Activated CD8-positive, alpha-beta T cell treated with anti-CD3 and anti-CD28 coated beads for 36 hours (primary cell): ENCODE results near the gene DMBT1. TPM values are rescaled to one million over a fixed set of nuclear protein-coding genes. Genes with fewer than 3 reads are reported as not detected.
A peak's percentile ranks its signal among the peaks of the same experiment; 100 is the strongest.

Experiments
- ATAC-seq: fragments of 200-7000 bp; cut with Tn5 transposase; one replicate; pipeline ENCODE4 v1.10.0; 2021; ENCODE audit warnings: mild to moderate bottlenecking, moderate library complexity
- CTCF ChIA-PET: fragments of 350-600 bp; sonication (Branson Sonifier 250); formaldehyde crosslinking; loops from one replicate; lab custom pipeline; 2021; ENCODE audit warnings: antibody characterized with exemption; lab: Charles Lee
- POLR2A ChIA-PET: fragments of 350-600 bp; sonication (Branson Sonifier 250); formaldehyde crosslinking; loops from one replicate; lab custom pipeline; 2021; ENCODE audit warnings: antibody characterized with exemption; lab: Charles Lee
- DNase-seq: peaks from one replicate; pipeline ENCODE4 v3.0.0-alpha.2; 2020
- H3K27ac Mint-ChIP-seq: one replicate; pipeline ENCODE4 v1.8.0; 2021; ENCODE audit warnings: mild to moderate bottlenecking, mixed read lengths
- H3K27me3 Mint-ChIP-seq: one replicate; pipeline ENCODE4 v1.8.0; 2021; ENCODE audit warnings: mixed read lengths
- H3K36me3 Mint-ChIP-seq: one replicate; pipeline ENCODE4 v1.8.0; 2021; ENCODE audit warnings: low read depth, mixed read lengths
- H3K4me1 Mint-ChIP-seq: one replicate; pipeline ENCODE4 v1.8.0; 2021; ENCODE audit warnings: low read depth, mixed read lengths
- H3K4me3 Mint-ChIP-seq: one replicate; pipeline ENCODE4 v1.8.0; 2021; ENCODE audit warnings: mild to moderate bottlenecking, moderate library complexity, mixed read lengths
- H3K9me3 Mint-ChIP-seq: one replicate; pipeline ENCODE4 v1.8.0; 2021; ENCODE audit warnings: mixed read lengths
- intact Hi-C: fragments of 100-400 bp; cut with micrococcal nuclease; formaldehyde crosslinking; loops from one replicate; pipeline ENCODE4 v1.10.0; 2022
- total RNA-seq, 2 experiments: library from RNA; stranded (reverse); gene quantifications; one replicate each; pipeline ENCODE4 v1.2.3, GENCODE V29; 2021
- TF ChIP-seq, protein P1 (sequence below): fragments of 200-600 bp; IDR thresholded peaks from one replicate; pipeline ENCODE4 v1.8.0; 2022; ENCODE audit warnings: antibody characterized with exemption, mild to moderate bottlenecking

DMBT1 gene
- total RNA-seq, 2 experiments from 2014 or later: not detected

DNA sequence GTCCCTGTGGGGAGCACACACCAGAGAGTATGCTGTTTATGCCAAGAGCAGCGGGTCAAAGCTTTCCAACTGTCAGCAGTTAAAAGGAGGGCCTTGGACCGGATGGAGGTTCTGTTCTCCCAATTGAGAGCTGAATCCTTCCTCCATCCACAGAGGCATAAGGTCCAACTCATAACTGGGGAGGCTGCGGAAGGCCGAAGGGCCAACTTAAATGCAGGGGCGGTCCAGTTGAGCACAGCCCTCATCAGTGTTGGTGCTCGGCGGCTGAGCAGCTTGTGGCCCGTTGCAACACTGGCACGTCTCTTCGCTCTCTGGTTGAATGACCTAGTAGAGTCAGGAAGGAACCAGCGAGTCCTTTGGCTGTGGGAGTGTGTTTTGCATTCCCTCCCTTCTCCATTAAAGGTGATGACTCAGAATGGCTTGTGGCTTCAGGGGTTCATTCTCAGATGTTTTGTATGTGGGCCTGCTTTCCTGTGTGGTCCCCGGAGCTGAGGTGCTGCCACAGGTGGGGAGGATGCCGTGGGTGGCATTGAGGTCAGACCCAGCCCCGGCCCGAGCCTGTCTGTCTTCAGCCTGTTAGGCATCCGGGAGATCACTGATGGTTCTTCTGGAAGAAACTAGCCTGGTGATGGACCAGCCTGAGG, 44.8 kb upstream of the DMBT1 start:
- TF ChIP-seq, protein P1, sequence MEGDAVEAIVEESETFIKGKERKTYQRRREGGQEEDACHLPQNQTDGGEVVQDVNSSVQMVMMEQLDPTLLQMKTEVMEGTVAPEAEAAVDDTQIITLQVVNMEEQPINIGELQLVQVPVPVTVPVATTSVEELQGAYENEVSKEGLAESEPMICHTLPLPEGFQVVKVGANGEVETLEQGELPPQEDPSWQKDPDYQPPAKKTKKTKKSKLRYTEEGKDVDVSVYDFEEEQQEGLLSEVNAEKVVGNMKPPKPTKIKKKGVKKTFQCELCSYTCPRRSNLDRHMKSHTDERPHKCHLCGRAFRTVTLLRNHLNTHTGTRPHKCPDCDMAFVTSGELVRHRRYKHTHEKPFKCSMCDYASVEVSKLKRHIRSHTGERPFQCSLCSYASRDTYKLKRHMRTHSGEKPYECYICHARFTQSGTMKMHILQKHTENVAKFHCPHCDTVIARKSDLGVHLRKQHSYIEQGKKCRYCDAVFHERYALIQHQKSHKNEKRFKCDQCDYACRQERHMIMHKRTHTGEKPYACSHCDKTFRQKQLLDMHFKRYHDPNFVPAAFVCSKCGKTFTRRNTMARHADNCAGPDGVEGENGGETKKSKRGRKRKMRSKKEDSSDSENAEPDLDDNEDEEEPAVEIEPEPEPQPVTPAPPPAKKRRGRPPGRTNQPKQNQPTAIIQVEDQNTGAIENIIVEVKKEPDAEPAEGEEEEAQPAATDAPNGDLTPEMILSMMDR: no peak
- intact Hi-C loops: loop anchor here (5.0 kb wide), 1 partner anchor 42 kb away; no protein-coding TSS in a partner anchor
- H3K4me1 Mint-ChIP-seq: peaks cover 43% of the 10 kb centered on the region
- DNase-seq: peak; percentile 91
- peak; percentile 93 for ATAC-seq
- no peaks in the 10 kb centered on the region for H3K9me3 Mint-ChIP-seq
- no peak overlapping the region for H3K4me3 Mint-ChIP-seq
- CTCF ChIA-PET: interaction anchor here (1.0 to 4.9 kb wide), 7 partner anchors 12 to 133 kb away, joined by 3 to 47 read pairs (median 5); no protein-coding TSS in a partner anchor
- H3K27ac Mint-ChIP-seq: no peak overlapping the region
- POLR2A ChIA-PET: interaction anchor here (1.3 to 2.3 kb wide), 4 partner anchors 21 to 141 kb away, joined by 3 to 7 read pairs (median 4); partner anchors contain the start of gene PLEKHA1
- no peaks in the 10 kb centered on the region for H3K36me3 Mint-ChIP-seq
- peaks cover 9% of the 10 kb centered on the region for H3K27me3 Mint-ChIP-seq

DNA sequence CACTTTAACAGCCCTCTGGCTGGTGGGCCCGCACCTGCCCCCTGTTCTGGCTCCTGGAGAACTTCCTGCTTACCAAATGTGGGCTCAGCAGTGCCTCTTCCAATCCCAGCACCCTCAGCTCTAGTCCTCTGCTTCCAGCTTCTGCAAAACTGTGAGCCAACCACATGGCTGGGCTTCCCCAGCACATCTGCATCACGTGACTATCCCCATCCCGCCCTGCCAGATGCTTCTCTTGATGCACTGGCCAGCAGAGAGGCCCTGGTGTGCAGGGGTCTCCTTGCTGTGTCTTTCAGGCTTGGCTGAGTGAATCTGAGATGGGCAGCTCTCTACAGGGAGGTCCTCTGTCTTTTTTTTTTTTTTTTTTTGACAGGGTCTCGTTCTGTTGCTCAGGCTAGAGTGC, 43.8 kb upstream of the DMBT1 start:
- ChIA-PET CTCF (interaction anchor here (1.2 to 4.9 kb wide), 2 partner anchors 49 to 132 kb away, joined by 6 to 47 read pairs; no protein-coding TSS in a partner anchor), POLR2A (no interaction called here)
- H3K4me1 Mint-ChIP-seq: peaks cover 43% of the 10 kb centered on the region
- TF ChIP-seq, protein P1: no peak
- H3K4me3 Mint-ChIP-seq: no peak overlapping the region
- intact Hi-C loops: loop anchor here (5.0 kb wide), 1 partner anchor 41 kb away; no protein-coding TSS in a partner anchor
- peaks cover 9% of the 10 kb centered on the region for H3K27me3 Mint-ChIP-seq
- no peak for DNase-seq
- no peaks in the 10 kb centered on the region for H3K36me3 Mint-ChIP-seq
- H3K9me3 Mint-ChIP-seq: no peaks in the 10 kb centered on the region
- ATAC-seq: no peak
- H3K27ac Mint-ChIP-seq: peak overlapping the region; percentile 30

DNA sequence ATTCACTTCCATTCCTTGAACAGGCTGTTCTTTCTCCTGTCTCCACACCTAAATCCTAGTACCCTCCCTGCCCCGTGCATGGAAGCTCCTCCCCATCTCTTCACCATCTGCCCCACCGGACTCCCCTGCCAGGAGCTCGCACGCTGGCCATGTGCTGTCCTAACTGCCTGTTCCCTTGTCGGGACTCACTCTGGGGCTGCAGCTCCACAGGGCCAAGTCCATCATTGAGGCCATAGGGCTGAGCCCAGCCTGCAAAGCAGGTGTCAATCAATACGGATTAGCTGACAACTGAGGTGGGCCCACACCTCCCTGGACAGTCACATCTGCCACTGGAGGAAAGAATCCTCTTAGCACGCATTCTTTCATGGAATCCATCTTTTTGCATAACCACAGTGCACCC, 41.4 kb upstream of the DMBT1 start:
- no peak overlapping the region for H3K4me3 Mint-ChIP-seq
- DNase-seq: no peak
- no peaks in the 10 kb centered on the region for H3K36me3 Mint-ChIP-seq
- H3K27ac Mint-ChIP-seq: no peak overlapping the region
- CTCF ChIA-PET: interaction anchor here (1.0 kb wide), 1 partner anchor 46 kb away, joined by 3 read pairs; no protein-coding TSS in a partner anchor
- POLR2A ChIA-PET: no interaction called here
- H3K27me3 Mint-ChIP-seq: peaks cover 7% of the 10 kb centered on the region
- intact Hi-C loops: loop anchor here (5.0 kb wide), 1 partner anchor 38 kb away; no protein-coding TSS in a partner anchor
- peaks cover 30% of the 10 kb centered on the region for H3K4me1 Mint-ChIP-seq
- no peak for ATAC-seq
- TF ChIP-seq, protein P1: no peak
- H3K9me3 Mint-ChIP-seq: no peaks in the 10 kb centered on the region

DNA sequence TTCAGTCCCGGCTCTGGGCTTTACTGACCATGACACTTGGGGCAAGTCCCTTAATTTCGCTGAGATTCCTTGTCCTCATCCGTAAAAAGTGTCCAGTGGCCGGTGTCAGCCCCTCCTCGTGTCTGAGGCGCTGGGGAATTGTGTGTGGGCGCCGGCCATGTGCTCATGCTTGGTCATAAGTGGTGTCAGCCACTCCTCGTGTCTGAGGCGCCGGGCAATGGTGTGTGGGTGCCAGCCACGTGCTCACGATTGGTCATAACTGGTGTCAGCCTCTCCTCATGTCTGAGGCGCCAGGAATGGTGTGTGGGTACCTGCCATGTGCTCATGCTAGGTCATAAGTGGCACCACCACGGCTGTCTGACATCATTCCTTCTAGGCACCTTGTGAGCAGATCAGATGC, 40.7 kb upstream of the DMBT1 start:
- TF ChIP-seq, protein P1: no peak
- intact Hi-C loops: loop anchor here (5.0 kb wide), 1 partner anchor 37 kb away; no protein-coding TSS in a partner anchor
- POLR2A ChIA-PET: no interaction called here
- no peak overlapping the region for H3K4me3 Mint-ChIP-seq
- H3K4me1 Mint-ChIP-seq: peaks cover 24% of the 10 kb centered on the region
- CTCF ChIA-PET: interaction anchor here (2.3 kb wide), 1 partner anchor 46 kb away, joined by 19 read pairs; no protein-coding TSS in a partner anchor
- H3K9me3 Mint-ChIP-seq: no peaks in the 10 kb centered on the region
- DNase-seq (peak; percentile 18), ATAC-seq (no peak)
- H3K36me3 Mint-ChIP-seq: no peaks in the 10 kb centered on the region
- no peak overlapping the region for H3K27ac Mint-ChIP-seq
- peaks cover 7% of the 10 kb centered on the region for H3K27me3 Mint-ChIP-seq

DNA sequence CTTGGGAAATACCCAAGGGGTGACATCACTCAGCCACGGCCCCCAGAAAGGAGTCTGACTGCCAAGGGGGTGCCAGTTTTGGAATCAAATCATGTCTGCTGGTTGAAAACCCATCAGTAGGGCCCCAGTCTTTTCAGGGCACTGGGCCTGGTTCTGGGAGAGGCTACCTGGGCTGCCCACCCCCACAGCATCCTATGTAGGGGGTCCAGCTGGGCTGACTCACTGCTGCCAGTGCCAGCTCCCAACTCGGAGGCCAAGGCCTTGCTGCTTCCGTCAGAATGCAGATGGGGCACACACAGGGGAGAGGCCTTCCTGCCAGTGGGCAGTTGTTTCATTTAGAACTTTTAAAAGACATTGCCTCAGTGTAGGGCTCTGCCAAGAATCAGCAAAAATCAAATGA, 39.5 kb upstream of the DMBT1 start:
- Mint-ChIP-seq H3K4me3 (no peak overlapping the region), H3K4me1 (peaks cover 12% of the 10 kb centered on the region), H3K27ac (no peak overlapping the region), H3K36me3 (no peaks in the 10 kb centered on the region), H3K27me3 (peaks cover 7% of the 10 kb centered on the region), H3K9me3 (no peaks in the 10 kb centered on the region)
- DNase-seq (no peak), ATAC-seq (no peak)
- intact Hi-C loops: no loop called here
- POLR2A ChIA-PET: no interaction called here
- CTCF ChIA-PET: interaction anchor here (2.3 kb wide), 1 partner anchor 45 kb away, joined by 19 read pairs; no protein-coding TSS in a partner anchor
- TF ChIP-seq, protein P1: no peak
